DOHH2 (cell line): ENCODE data around the gene KRTAP10-5.

Experiments
- H3F3A ChIP-seq: fragments of 200-600 bp; sonication (generic), shearing (Covaris generic); 2 replicates; pipeline ENCODE4 v1.6.0; 2016; ENCODE audit warnings: antibody characterized with exemption, mild to moderate bottlenecking; ENCODE audit not compliant: control insufficient read depth, insufficient read depth
- H3K27ac ChIP-seq: fragments of 200-600 bp; sonication (generic); 2 replicates; pipeline ENCODE4 v1.5.1; 2014; ENCODE audit warnings: low read depth, mild to moderate bottlenecking, low read length, moderate library complexity
- H3K27me3 ChIP-seq: fragments of 200-600 bp; sonication (generic); 2 replicates; pipeline ENCODE4 v1.6.1; 2014; ENCODE audit warnings: mild to moderate bottlenecking, low read length, mixed read lengths; ENCODE audit not compliant: control insufficient read depth
- H3K36me3 ChIP-seq: fragments of 200-600 bp; sonication (generic); 2 replicates; pipeline ENCODE4 v1.6.1; 2014; ENCODE audit warnings: mild to moderate bottlenecking, low read length, moderate library complexity, mixed read lengths; ENCODE audit not compliant: control insufficient read depth
- H3K4me1 ChIP-seq: fragments of 200-600 bp; sonication (generic); 2 replicates; pipeline ENCODE4 v1.6.1; 2014; ENCODE audit warnings: mild to moderate bottlenecking, low read length, mixed read lengths; ENCODE audit not compliant: control insufficient read depth
- H3K4me2 ChIP-seq: fragments of 200-600 bp; sonication (generic); 2 replicates; pipeline ENCODE4 v1.6.0; 2014; ENCODE audit warnings: mild to moderate bottlenecking, low read length, moderate library complexity
- H3K4me3 ChIP-seq: fragments of 200-600 bp; sonication (generic); 2 replicates; pipeline ENCODE4 v1.5.1; 2014; ENCODE audit warnings: mild to moderate bottlenecking, low read length, mixed read lengths
- H3K79me2 ChIP-seq: fragments of 200-600 bp; sonication (generic); 2 replicates; pipeline ENCODE4 v1.6.1; 2014; ENCODE audit warnings: mild to moderate bottlenecking, low read length, mixed read lengths; ENCODE audit not compliant: control insufficient read depth
- H3K9me2 ChIP-seq: fragments of 200-600 bp; sonication (generic); replicated peaks from 2 replicates; pipeline ENCODE4 v1.6.1; 2014; ENCODE audit warnings: mild to moderate bottlenecking, low read length, mixed read lengths; ENCODE audit not compliant: control insufficient read depth
- H3K9me3 ChIP-seq: fragments of 200-600 bp; sonication (generic); 2 replicates; pipeline ENCODE4 v1.6.1; 2014; ENCODE audit warnings: antibody characterized with exemption, low read length, mixed read lengths; ENCODE audit not compliant: control insufficient read depth, insufficient read depth
- H4K20me1 ChIP-seq: fragments of 200-600 bp; sonication (generic); 2 replicates; pipeline ENCODE4 v1.6.0; 2014; ENCODE audit warnings: low read depth, mild to moderate bottlenecking, antibody characterized with exemption, low read length, moderate library complexity; ENCODE audit not compliant: control insufficient read depth, insufficient read depth
- CTCF ChIP-seq: fragments of 200-600 bp; sonication (generic); IDR thresholded peaks from one replicate; pipeline ENCODE4 v1.5.1; 2014; ENCODE audit warnings: antibody characterized with exemption, mild to moderate bottlenecking, low read depth, low read length; ENCODE audit not compliant: poor library complexity, severe bottlenecking
- EZH2phosphoT487 ChIP-seq: fragments of 200-600 bp; sonication (generic); IDR thresholded peaks from 2 replicates; pipeline ENCODE4 v1.6.1; 2017; ENCODE audit warnings: borderline replicate concordance, mild to moderate bottlenecking, antibody characterized with exemption, low read length, moderate library complexity, mixed read lengths

The KRTAP10-5 gene

DNA sequence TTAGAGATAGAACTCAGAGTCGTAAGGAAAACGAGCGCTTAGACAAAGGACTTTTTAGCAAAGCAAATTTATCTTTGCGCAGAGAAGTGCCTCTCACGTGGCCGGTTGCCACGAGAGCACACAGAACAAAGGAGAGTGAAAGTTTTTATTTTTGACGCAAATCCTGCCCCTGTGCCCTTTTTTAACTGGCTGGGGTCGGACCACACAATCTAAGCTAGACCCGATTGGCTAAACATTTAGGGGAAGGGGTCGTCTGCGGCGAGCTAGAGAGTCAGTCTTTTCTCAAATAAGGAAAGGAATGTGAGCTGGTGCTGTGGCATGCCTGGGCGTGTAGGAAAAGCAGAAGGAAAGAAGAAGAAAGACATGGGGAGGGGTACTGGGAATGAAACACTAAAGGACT lies 31.5 kb downstream of the KRTAP10-5 start:
- peaks cover 9% of the 10 kb centered on the region for H3K4me1 ChIP-seq
- H3K36me3 ChIP-seq: no peaks in the 10 kb centered on the region
- no peaks in the 10 kb centered on the region for H3K27me3 ChIP-seq
- no peak overlapping the region for H3K27ac ChIP-seq
- no peak for TF ChIP-seq CTCF
- no peak for TF ChIP-seq EZH2phosphoT487
- H3K4me2 ChIP-seq: no peak overlapping the region
- no peaks in the 10 kb centered on the region for H3K9me2 ChIP-seq
- H3K79me2 ChIP-seq: no peaks in the 10 kb centered on the region
- peaks cover 15% of the 10 kb centered on the region for H3K9me3 ChIP-seq
- H3F3A ChIP-seq: no peaks in the 10 kb centered on the region
- H3K4me3 ChIP-seq: no peak overlapping the region
- no peaks in the 10 kb centered on the region for H4K20me1 ChIP-seq

GRCh38 chr21:44548381-44548780 lies 32.0 kb downstream of the KRTAP10-5 start:
- H3F3A ChIP-seq: no peaks in the 10 kb centered on the region
- no peaks in the 10 kb centered on the region for H3K9me2 ChIP-seq
- no peak for TF ChIP-seq CTCF
- no peak for TF ChIP-seq EZH2phosphoT487
- peaks cover 15% of the 10 kb centered on the region for H3K9me3 ChIP-seq
- no peaks in the 10 kb centered on the region for H3K36me3 ChIP-seq
- H3K79me2 ChIP-seq: no peaks in the 10 kb centered on the region
- no peaks in the 10 kb centered on the region for H4K20me1 ChIP-seq
- no peaks in the 10 kb centered on the region for H3K27me3 ChIP-seq
- peaks cover 9% of the 10 kb centered on the region for H3K4me1 ChIP-seq
- H3K27ac ChIP-seq: no peak overlapping the region
- H3K4me3 ChIP-seq: no peak overlapping the region
- H3K4me2 ChIP-seq: no peak overlapping the region

DNA sequence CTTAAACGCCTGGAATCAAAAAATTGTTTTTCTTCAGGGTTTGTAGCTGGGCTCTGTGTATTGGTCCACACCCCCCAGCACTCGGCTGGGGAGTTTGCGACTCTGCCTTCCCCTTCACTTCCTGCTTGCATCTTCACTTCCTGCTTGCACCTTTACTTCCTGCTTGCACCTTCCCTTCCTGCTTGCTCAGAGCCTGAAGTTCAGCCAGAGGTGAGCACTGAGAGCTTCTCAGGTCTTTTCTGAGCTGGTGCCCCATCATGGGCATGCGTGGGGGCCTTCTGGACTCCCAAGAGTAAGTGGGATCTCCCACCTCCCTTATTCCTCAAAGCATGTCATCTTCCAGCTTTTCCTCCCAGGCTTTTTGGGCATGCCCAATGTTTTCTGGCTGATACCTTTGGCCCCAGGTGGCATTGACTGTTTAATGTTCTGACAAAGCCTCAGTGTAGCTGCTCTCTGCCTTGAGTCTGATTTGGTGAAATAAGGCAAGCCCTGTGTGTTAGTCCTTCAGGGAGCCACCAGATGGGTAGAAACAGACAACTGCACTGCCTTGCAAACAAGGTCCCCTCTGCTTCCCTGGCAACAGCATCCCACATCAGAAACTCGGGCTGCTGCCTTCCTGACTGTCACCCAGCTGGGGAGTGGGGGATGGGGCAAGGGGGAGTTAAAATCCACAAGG lies 32.6 kb downstream of the KRTAP10-5 start:
- no peak overlapping the region for H3K27ac ChIP-seq
- no peaks in the 10 kb centered on the region for H3F3A ChIP-seq
- H4K20me1 ChIP-seq: no peaks in the 10 kb centered on the region
- H3K9me2 ChIP-seq: no peaks in the 10 kb centered on the region
- H3K4me1 ChIP-seq: peaks cover 9% of the 10 kb centered on the region
- H3K36me3 ChIP-seq: no peaks in the 10 kb centered on the region
- peak overlapping the region; percentile 12 for H3K4me3 ChIP-seq
- no peak for TF ChIP-seq CTCF
- TF ChIP-seq EZH2phosphoT487: no peak
- peaks cover 2% of the 10 kb centered on the region; the same call in 1 of the 2 replicates for H3K27me3 ChIP-seq
- H3K79me2 ChIP-seq: no peaks in the 10 kb centered on the region
- peaks cover 15% of the 10 kb centered on the region for H3K9me3 ChIP-seq
- peak overlapping the region; percentile 23; the same call in 1 of the 2 replicates for H3K4me2 ChIP-seq
